G401.6 (cell line): ENCODE data around the gene ZXDC.

ENCODE experiments used
- FAIRE-seq: peaks from 2 replicates; lab custom pipeline; 2012; peaks lifted over from hg19 to GRCh38; lab: Jason Lieb, UNC

Gene ZXDC

DNA sequence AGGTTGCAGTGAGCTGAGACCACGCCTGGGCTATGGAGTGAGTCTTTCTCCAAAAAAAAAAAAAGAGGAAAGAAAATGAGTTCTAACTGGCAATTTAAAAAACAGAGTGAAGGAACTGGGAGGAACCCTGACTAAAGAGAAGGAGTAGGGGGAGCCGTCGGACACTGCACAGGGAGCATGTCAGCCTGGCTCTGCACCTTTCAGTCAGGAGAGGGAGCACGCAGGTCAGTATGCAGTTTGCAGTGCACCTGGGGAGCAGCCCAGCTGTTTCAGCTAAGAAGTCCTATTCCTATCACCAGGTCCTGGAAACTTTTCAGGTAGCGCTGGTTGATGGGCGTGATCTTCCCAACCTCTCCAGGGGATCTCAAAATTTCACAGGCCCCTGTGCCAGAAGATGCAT is 14.9 kb upstream of the ZXDC start:
- FAIRE-seq: no peak

GRCh38 chr3:126488886-126489569 is 13.3 kb upstream of the ZXDC start:
- no peak for FAIRE-seq

DNA sequence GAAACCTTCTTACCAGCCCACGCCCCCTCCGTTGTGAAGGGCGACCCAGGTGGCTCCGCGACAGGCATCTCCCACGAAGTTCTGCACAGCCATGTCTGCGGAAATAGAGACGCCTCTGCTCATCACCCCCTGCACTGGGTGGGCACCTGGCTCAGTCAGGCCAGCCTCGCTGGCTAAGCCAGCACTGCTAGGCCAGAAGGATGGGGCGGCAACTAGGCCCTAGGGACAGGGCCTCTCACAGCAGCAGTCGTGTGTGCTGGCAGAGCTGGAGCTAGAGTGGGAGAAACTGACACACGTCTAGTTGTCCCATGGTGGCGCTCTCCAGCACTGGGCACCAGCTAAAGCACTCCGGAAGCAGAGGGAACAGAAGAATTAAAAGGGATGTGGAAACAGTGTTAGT is 12.5 kb upstream of the ZXDC start:
- no peak for FAIRE-seq

DNA sequence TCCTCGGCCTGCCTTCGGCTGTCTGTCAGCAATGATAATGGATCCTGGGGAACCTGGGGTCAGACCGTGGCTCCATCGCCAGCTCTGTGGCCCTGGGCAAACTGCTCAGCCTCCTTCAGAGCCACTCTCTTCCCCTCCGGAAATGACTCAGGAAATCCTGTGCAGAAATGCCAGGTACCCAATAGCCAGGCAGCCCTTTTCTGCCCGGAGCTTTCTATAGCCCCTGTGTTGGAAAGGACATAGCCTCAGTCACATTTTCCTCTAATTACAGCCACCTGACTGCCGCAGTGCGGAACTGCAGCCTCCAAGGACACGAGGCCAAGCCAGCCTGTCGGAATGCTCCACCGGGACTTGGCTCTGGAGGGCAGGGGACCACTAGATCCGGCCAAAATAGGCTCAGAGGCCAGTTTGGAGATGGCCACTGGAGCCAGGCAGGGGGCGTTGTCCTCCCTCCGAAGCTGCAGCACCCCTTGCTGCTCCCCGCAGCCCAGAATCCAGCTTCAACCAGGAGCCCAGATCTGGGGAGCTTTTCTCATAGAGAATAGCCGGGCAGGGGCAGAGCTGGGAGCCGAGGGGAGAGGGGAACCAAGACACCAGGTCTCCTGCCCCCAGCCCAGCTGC is 11.6 kb upstream of the ZXDC start:
- FAIRE-seq: no peak

- no peak for FAIRE-seq
Measured at GRCh38 chr3:126486360-126486847, 10.7 kb upstream of the ZXDC start.

GRCh38 chr3:126485956-126486355 is 10.3 kb upstream of the ZXDC start:
- no peak for FAIRE-seq

- FAIRE-seq: no peak
Measured at GRCh38 chr3:126485176-126485897, 9.6 kb upstream of the ZXDC start.

DNA sequence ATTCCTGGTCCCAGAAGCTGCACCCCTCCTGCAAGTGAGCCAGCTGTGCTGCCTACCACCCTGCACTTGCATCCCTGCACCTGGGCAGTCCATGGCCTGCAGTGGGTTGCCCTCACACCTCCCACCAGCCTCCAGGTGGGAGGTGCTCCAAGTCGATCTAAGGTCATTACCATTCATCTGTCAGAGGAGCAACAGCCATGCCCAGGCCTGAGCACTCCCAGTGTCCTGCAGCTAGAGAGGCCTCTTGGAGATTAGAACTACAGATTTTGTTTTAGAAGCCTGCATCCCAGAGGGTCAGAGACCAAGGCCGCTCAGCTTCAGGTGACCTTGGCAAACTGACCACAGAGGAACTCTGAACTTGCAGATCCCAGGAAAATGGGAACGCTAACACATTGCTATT is 9.0 kb upstream of the ZXDC start:
- FAIRE-seq: no peak

- no peak for FAIRE-seq
Measured at GRCh38 chr3:126484148-126484547, 8.5 kb upstream of the ZXDC start.

- FAIRE-seq: no peak
Measured at GRCh38 chr3:126483321-126483761, 7.7 kb upstream of the ZXDC start.

- no peak for FAIRE-seq
Measured at GRCh38 chr3:126482503-126483255, 7.0 kb upstream of the ZXDC start.

- no peak for FAIRE-seq
Measured at GRCh38 chr3:126481808-126482502, 6.3 kb upstream of the ZXDC start.

DNA sequence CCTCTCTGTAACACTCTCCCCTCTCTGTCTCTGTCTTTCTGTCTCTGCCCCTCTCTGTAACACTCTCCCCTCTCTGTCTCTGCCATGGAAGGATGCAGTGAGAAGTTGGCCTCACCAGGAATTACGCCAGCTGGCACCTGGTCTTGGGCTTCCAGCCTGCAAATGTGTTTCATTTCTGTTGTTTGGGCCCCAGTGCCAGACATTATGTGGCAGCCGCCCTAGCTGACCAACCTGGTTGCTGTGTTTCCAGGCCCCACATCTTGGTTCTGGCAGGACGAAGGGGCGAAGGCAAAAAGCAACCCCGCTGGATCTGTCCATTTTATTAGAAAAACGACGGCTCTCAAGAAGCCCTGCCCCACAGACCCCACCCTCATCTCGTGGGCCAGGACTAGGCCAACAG is 5.2 kb upstream of the ZXDC start:
- FAIRE-seq: no peak

DNA sequence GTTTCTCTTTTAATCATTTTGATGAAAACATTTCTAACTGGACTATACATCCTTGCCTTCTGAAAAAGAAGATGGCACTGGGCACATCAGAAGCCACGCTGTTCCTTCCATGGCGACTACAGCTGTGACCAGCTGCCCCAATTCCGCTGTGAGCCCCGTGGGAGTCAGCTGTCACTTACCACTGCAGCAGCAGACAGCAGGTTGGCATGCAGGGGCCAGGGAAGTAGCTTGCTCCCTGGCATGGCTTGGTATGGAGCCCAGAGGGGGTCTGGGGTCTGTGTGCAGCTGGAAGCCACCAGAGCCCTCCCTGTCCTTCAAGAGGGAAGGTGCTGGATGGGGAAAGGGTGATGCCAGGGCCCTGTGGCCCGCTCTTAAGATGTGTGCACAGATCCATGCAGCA is 4.5 kb upstream of the ZXDC start:
- no peak for FAIRE-seq

DNA sequence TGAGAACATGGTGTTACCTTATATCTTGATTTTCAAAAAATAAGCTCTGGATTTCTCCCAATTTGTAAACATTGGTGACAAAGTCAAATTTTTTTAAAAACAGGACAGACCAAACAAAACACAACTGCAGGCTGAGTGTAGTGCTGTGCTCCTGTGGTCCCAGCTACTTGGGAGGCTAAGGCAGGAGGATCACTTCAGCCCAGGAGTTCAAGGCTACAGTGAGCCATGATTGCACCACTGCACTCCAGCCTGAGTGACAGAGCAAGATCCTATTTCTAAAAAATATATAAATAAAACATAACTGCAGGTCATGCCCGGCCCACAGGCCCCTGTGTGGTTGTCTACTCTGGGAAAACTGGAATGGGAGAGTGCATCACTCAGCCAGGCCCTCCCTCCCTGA is 4.0 kb upstream of the ZXDC start:
- no peak for FAIRE-seq

DNA sequence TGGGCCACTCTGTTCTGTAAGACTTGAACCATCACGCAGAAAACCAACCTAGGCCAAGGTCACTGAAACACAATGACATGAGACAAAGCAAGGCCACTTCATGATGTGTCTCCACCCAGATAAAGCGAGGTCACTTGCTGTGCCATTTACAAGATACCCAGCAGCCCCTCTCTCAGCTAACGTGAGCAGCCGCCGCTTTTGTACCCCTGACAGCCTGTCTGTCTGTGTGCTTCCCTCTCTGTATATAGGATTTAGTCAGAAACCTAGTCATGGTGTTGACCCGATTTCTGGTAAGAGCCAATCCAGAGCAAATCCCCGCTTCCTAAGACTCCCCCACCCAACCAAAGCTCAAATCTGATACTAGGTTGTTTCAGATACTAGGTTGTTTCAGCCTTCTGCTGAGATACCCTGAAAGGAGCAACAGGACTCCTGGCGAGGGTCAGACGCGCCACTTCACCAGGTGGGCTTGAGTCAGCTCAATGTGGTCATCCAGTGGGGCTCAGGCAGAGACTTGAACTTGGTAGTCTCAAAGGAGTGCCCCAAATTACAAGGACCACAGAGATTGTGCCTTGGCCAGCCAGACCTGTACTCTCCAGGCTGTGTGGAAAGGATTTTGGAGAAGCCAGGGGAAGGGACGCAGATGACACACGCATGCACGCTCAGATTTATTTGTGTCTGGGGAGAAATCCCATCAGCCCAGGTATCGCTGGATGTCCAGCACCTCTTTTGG is 3.1 kb upstream of the ZXDC start:
- no peak for FAIRE-seq

GRCh38 chr3:126477061-126477380 is 1.3 kb upstream of the ZXDC start:
- no peak for FAIRE-seq

DNA sequence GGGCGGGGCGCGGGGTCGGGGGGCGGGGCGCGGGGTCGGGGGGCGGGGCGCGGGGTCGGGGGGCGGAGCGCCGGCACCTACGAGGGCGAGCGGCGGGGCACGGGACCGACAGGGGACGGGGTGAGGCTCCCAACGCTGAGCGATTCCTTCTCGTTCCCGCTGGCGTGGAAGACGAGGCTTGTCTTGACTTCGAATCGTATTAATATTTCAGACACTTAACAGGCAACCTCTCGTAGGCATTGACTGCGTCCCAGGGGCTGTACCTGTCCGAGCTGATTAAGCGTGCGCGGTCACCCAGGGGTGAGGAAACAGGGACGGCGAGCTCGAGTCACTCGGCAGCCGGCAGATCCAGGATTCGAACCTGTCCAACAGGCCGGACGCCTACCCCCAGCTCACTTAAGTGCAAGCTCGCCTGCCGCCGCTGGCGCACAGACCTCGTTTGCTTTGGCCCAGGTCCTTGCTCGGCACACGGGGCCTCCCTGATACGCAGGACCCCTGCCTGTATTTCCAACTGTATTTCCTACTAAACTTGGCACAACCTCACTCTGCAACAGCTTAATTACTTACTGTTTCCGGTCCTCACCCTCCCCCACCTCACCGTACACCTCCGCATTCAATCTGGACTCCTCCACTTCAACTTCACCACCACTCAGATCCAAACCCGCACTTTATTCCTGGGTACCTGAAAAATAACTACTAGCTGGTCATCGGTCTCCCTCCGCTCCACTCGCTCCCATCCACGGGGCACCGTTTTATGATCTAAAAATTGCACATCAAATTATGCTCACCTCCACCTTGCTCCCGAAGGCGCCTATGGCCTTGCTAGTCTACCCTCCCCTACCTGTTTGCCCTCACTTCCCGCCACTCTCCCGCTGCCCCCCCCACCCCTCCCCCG is 722 bp upstream of the ZXDC start:
- no peak for FAIRE-seq

DNA sequence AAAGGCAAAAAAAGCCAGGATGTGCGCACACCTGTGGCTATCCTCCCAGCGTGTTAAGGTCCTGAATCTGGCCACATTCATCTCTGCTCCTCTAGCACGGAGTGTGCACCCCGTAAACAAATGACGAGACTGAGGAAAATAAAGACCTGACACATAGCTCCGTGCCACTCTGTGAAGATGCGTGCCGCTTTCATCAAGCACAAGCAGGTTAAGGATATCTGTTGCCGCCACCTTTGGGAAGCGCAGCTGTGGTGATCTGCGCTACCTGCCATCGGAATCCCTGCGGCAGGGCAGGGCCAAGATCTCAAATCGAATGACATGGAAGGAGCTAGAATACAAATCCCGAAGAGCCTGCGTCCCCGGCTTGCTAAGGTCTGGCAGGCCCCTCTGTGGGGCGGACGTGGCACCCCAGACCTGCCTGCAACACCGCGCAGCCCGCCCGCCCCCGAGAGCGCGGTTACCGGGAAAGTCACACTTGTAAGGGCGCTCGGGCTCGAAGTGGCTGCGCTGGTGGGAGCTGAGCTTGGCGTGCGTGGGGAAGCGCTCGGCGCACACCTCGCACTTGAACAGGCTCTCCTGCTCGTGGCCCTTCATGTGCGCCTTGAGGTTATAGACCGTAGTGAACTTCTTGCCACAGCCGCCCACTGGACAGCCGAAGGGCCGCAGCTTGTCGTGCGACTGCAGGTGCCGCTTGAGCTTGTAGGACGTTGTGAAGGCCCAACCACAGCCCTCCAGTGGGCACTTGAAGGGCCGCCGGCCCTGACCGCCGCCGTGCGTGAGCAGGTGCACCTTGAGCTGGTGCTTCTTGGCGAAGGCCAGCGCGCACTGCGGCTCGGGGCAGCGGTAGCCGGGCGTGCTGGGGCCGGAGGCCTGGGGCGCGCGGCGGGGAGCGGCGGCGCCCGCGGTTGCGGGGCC is 936 bp downstream of the ZXDC start:
- no peak for FAIRE-seq
